Measurements from ENCODE around the gene IL25.

The IL25 gene

DNA sequence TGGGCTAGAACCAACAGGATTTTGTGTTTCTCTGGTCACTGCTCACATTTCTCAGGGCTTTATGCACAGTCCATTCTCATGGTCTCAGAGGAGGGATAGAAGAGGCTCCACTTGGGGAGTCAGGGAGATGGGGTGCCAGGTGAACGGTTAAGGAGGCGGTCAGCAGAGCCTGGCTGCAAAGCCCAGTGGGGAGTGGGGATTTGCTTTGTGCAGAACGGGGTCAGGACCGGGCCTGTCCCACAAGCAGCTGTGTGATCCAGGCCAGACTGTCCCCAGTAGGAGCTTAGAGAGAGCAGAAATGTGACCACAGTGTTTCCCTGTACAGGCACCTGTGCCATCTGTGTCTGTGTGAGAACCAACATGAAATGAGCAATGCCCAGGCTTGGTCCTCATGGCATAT is 8.4 kb downstream of the IL25 start:
- TF ChIP-seq FOXM1 (IDR thresholded peaks at IDR 0.05; ENCODE audit: borderline replicate concordance, low read depth) (no peak), YY1 (IDR thresholded peaks at IDR 0.05; ENCODE audit: low read depth) (no peak), TAF1 (IDR thresholded peaks at IDR 0.05; ENCODE audit: low read depth) (no peak), NFIC (IDR thresholded peaks at IDR 0.05) (no peak), CREB1 (IDR thresholded peaks at IDR 0.05; ENCODE audit: low read depth) (no peak), EP300 (IDR thresholded peaks at IDR 0.05; ENCODE audit: borderline replicate concordance) (no peak), TEAD4 (IDR thresholded peaks at IDR 0.05) (no peak), ZBTB7A (IDR thresholded peaks at IDR 0.05; ENCODE audit: low read depth) (no peak)
- TF ChIP-seq, protein P1, sequence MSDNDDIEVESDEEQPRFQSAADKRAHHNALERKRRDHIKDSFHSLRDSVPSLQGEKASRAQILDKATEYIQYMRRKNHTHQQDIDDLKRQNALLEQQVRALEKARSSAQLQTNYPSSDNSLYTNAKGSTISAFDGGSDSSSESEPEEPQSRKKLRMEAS (IDR thresholded peaks at IDR 0.05): no peak
- TF ChIP-seq, protein P2, sequence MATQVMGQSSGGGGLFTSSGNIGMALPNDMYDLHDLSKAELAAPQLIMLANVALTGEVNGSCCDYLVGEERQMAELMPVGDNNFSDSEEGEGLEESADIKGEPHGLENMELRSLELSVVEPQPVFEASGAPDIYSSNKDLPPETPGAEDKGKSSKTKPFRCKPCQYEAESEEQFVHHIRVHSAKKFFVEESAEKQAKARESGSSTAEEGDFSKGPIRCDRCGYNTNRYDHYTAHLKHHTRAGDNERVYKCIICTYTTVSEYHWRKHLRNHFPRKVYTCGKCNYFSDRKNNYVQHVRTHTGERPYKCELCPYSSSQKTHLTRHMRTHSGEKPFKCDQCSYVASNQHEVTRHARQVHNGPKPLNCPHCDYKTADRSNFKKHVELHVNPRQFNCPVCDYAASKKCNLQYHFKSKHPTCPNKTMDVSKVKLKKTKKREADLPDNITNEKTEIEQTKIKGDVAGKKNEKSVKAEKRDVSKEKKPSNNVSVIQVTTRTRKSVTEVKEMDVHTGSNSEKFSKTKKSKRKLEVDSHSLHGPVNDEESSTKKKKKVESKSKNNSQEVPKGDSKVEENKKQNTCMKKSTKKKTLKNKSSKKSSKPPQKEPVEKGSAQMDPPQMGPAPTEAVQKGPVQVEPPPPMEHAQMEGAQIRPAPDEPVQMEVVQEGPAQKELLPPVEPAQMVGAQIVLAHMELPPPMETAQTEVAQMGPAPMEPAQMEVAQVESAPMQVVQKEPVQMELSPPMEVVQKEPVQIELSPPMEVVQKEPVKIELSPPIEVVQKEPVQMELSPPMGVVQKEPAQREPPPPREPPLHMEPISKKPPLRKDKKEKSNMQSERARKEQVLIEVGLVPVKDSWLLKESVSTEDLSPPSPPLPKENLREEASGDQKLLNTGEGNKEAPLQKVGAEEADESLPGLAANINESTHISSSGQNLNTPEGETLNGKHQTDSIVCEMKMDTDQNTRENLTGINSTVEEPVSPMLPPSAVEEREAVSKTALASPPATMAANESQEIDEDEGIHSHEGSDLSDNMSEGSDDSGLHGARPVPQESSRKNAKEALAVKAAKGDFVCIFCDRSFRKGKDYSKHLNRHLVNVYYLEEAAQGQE (IDR thresholded peaks at IDR 0.05; ENCODE audit: low read depth): no peak
- TF ChIP-seq, protein P3, sequence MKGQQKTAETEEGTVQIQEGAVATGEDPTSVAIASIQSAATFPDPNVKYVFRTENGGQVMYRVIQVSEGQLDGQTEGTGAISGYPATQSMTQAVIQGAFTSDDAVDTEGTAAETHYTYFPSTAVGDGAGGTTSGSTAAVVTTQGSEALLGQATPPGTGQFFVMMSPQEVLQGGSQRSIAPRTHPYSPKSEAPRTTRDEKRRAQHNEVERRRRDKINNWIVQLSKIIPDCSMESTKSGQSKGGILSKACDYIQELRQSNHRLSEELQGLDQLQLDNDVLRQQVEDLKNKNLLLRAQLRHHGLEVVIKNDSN (IDR thresholded peaks at IDR 0.05): no peak

DNA sequence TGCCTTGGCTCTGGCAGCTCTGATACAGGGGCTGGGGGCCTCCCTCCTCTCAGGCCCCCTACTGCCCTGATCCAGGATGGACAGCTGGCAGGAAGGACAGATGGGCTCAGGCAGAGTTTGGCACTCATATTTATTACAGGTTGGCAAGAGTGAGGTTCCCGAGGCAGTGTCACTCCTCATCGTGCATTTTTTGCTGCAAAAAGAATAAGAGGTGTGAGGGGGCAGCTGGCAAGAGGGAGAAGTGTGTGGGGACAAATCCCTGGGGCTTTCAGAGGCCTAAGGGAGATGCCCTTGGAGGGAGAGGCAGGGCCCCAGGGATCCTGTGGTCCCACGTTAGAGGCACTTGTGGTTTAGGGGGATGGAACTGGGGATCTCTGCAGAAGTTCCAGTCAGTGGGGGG is 9.3 kb downstream of the IL25 start:
- no peak for TF ChIP-seq NFIC (IDR thresholded peaks at IDR 0.05)
- TF ChIP-seq, protein P2 (IDR thresholded peaks at IDR 0.05; ENCODE audit: low read depth): no peak
- TF ChIP-seq, protein P3 (IDR thresholded peaks at IDR 0.05): no peak
- no peak for TF ChIP-seq EP300 (IDR thresholded peaks at IDR 0.05; ENCODE audit: borderline replicate concordance)
- no peak for TF ChIP-seq CEBPB (IDR thresholded peaks at IDR 0.05)
- TF ChIP-seq EGR1 (IDR thresholded peaks at IDR 0.05): no peak
- TF ChIP-seq CREB1 (IDR thresholded peaks at IDR 0.05; ENCODE audit: low read depth): no peak
- TF ChIP-seq TEAD4 (IDR thresholded peaks at IDR 0.05): no peak
- no peak for TF ChIP-seq TCF12 (IDR thresholded peaks at IDR 0.05; ENCODE audit: low read depth)
- no peak for TF ChIP-seq YY1 (IDR thresholded peaks at IDR 0.05; ENCODE audit: low read depth)
- no peak for TF ChIP-seq FOXM1 (IDR thresholded peaks at IDR 0.05; ENCODE audit: borderline replicate concordance, low read depth)

DNA sequence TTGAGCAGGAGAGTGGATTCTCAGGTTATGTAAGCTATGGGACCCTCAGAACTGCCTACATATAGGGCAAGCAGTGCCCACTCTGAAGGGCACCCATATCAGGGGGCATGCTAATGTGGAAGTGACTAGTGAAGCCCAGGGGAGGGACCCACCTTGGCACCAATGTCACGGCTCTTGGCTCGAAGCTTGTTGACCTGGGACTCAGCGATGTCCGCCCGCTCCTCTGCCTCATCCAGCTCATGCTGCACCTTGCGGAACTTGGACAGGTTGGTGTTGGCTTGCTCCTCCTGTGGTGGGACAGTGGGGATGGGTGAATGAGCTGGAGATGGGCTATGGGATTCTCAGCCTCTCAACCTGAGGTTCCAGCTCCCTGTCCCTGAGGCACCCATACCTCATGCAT is 9.7 kb downstream of the IL25 start:
- TF ChIP-seq RAD21 (IDR thresholded peaks at IDR 0.05; ENCODE audit: low read depth) (no peak), NFIC (IDR thresholded peaks at IDR 0.05) (no peak), TEAD4 (IDR thresholded peaks at IDR 0.05) (no peak), ZBTB7A (IDR thresholded peaks at IDR 0.05; ENCODE audit: low read depth) (no peak), TCF12 (IDR thresholded peaks at IDR 0.05; ENCODE audit: low read depth) (no peak), CEBPB (IDR thresholded peaks at IDR 0.05) (no peak), YY1 (IDR thresholded peaks at IDR 0.05; ENCODE audit: low read depth) (no peak), EGR1 (IDR thresholded peaks at IDR 0.05) (no peak), TAF1 (IDR thresholded peaks at IDR 0.05; ENCODE audit: low read depth) (no peak)
- TF ChIP-seq, protein P1 (IDR thresholded peaks at IDR 0.05): no peak
- TF ChIP-seq, protein P2 (IDR thresholded peaks at IDR 0.05; ENCODE audit: low read depth): no peak

DNA sequence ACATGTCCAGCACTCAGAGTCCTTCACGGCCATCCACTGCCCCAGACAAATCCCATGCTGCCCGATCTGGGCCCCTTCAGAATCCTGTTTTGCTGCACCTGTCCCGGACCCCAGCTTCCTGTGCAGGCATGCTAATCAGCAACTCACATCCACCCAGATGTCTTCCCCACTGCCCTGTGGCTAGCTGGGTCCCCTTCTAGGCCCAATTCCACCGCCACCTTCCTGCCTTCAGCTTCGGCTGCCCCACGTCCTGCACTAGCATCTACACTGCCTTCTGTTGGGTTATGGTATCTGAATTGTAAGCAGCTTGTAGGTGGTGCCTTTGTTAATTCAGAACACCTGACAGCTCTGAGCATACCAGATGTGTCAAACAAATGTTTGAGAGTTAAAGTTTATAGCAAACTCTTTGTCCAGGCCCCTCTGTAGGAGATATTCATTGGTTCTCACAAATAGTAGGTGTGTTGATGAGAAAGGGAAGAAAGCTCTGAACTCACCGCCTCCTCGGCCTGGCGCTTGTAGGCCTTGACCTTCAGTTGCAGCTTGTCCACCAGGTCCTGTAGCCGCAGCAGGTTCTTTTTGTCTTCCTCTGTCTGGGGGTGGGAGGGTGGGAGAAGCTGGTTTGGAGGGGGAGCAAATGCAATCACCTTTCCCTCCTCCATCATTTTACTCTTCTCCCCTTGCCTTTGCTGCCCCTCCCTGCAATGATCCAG is 10.3 kb downstream of the IL25 start:
- TF ChIP-seq, protein P1 (IDR thresholded peaks at IDR 0.05): no peak
- TF ChIP-seq TAF1 (IDR thresholded peaks at IDR 0.05; ENCODE audit: low read depth) (no peak), TCF12 (IDR thresholded peaks at IDR 0.05; ENCODE audit: low read depth) (no peak), CREB1 (IDR thresholded peaks at IDR 0.05; ENCODE audit: low read depth) (no peak), FOXM1 (IDR thresholded peaks at IDR 0.05; ENCODE audit: borderline replicate concordance, low read depth) (no peak), YY1 (IDR thresholded peaks at IDR 0.05; ENCODE audit: low read depth) (no peak), EP300 (IDR thresholded peaks at IDR 0.05; ENCODE audit: borderline replicate concordance) (no peak), ZBTB7A (IDR thresholded peaks at IDR 0.05; ENCODE audit: low read depth) (no peak), RAD21 (IDR thresholded peaks at IDR 0.05; ENCODE audit: low read depth) (no peak)
- TF ChIP-seq, protein P2 (IDR thresholded peaks at IDR 0.05; ENCODE audit: low read depth): no peak
